Stimulated activated CD8-positive, alpha-beta memory T cell treated with anti-CD3 and anti-CD28 coated beads, Interleukin-15, amount 100 ng/mL, for 4 hours (primary cell): Measurements from ENCODE around the gene DDX3Y.

ENCODE experiments used
- DNase-seq, 2 donors: peaks; one replicate each; pipeline ENCODE4 v3.0.0-alpha.2; 2020; ENCODE audit warnings: low read depth in 2 of 2

Gene DDX3Y

DNA sequence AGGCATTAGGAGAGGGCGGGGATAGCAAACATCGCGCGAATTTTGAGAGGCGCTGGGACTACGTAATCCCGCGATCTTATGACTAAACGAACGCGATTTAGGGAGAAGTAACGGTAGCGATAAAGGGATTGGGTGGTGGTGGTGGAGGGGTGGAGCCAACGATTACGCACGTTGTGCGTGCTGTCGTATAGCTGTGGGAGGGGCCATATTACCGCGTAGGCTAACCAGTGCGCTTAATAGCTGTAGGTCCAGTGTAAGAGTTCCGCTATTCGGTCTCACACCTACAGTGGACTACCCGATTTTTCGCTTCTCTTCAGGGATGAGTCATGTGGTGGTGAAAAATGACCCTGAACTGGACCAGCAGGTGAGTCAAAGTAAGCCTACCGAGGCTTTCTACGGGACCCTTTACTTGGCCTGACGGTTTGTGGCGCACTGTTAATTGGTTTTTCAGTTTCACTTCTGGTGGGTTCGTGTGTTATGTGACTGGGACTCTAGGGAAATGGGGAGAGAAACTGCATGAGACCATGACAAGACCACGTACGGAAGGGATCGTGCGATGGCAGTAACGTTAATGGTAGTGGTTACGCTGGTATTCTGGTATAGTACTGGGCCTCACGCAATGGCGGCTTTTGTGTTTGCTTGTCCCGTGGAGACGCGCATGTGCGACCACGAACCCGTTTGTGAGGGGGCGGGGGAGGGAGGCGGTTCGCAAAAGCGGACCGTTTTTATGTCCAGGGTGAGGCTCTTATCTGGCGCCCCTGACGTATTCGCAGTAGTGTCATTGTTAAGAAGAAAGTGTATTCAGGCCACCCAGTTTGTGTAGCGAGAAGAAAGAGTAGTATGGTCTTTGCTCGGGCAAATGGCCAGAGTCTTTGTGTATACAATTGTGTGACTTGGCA lies at the start of gene DDX3Y:
DDX3Y (plus strand) TSS at position 251 of the 899 bp plus-strand sequence; CDS start at position 320, 69 bp downstream.
- DNase-seq, result peak in 1 of 2 donors; percentile 70

DNA sequence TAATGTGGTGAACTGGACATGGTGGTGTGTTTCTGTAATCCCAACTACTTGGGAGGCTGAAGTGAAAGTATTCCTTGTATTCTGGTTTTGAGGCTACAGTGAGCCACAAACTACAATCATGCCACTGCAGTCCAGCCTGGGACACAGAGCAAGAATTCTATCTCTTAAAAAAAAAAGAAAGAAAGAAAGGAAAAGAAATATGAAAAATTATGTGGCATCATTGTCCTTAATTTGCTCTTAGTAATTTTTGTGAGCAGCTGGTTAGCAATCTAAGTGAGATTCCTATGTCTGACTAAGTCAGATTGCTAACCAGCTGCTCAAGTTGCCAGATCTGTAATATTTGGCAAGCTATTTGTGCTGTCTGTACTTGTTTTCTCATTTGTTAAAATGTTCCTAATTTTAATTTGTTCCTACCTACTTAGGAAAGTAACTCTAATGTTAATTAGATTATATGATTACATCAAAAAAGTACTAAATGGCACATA lies 48.8 kb upstream of the DDX3Y start:
- DNase-seq, result no peak

DNA sequence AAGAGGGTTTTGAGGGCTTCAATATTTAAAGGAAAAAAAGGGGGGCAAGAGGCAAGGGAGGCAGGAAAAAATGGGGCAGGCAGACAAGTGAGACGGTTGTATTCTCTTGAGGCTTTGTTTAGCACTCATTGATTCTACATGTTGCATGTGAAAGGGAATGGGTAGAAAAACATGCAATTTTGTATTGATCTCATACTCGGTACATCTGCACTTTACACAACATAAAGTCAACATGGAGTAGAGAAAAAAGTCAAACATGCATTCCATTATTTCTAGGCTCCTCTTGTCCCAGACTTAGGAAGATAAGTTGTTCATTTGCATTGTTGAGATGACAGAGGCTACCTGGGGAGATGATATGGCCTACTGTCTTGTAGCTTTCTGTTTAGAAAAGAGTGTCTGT lies 36.7 kb upstream of the DDX3Y start:
- no peak for DNase-seq

DNA sequence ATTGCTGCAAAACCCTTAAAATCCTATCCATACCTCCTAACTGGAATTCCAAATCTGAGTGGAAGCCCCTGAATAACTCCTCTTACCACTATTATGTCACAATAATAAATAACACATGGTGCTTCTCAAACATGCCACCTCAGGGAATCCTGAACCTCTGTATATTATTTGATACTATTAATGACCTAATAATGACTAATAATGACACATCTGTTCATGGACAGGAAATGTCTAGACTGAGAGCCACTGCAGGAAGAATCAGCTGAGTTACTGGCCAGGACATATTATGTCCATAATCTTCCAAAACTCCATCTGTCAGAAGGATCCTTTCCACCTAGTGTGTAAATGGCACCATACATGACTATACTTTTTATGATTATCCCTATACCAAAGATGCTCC lies 7.7 kb upstream of the DDX3Y start:
- DNase-seq, result no peak

DNA sequence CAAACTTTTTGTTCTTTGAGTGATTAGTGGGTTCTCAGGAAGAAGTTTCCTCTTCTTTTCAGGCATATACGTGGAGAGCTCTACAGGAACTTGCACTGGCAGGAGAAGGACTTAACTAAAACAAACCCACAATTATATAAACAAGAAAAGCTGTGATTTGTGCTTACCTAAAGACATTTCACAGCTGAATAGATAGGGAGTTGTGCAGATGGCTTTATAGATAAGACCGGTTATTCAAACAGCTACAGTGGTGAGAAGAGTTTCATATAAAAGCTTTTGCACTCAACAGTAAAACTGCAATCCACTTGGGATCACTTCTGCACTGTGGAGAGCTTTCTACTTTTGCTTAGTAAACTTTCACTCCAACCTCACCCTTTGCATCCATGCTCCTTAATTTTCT lies 6.1 kb upstream of the DDX3Y start:
- DNase-seq, result no peak

GRCh38 chrY:12905517-12905872 lies 827 bp downstream of the DDX3Y start:
- DNase-seq, result peak in 1 of 2 donors; percentile 49

- no peak for DNase-seq
Observed at GRCh38 chrY:12905895-12906294, 1.2 kb downstream of the DDX3Y start.

GRCh38 chrY:12913541-12913940 lies 8.9 kb downstream of the DDX3Y start:
- DNase-seq, result no peak

DNA sequence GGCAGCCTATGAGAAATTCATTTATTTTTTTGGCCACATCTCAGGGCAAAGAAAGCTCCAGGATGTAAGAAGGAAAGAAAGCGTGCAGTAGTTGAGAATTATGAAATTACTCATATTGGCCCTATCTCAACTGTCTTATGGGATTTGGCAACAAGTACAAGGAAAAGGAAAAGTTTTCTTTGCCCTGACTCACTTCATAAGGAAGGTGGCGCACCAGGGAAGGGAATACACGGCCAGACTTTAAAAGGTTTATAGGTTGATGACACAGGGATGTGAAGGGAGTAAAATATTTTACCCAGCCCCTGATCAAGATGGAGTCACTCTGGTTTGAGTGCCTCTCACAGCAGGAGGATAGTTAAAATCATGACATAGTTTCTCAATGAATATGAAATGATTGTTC lies 23.4 kb downstream of the DDX3Y start:
- no peak for DNase-seq

DNA sequence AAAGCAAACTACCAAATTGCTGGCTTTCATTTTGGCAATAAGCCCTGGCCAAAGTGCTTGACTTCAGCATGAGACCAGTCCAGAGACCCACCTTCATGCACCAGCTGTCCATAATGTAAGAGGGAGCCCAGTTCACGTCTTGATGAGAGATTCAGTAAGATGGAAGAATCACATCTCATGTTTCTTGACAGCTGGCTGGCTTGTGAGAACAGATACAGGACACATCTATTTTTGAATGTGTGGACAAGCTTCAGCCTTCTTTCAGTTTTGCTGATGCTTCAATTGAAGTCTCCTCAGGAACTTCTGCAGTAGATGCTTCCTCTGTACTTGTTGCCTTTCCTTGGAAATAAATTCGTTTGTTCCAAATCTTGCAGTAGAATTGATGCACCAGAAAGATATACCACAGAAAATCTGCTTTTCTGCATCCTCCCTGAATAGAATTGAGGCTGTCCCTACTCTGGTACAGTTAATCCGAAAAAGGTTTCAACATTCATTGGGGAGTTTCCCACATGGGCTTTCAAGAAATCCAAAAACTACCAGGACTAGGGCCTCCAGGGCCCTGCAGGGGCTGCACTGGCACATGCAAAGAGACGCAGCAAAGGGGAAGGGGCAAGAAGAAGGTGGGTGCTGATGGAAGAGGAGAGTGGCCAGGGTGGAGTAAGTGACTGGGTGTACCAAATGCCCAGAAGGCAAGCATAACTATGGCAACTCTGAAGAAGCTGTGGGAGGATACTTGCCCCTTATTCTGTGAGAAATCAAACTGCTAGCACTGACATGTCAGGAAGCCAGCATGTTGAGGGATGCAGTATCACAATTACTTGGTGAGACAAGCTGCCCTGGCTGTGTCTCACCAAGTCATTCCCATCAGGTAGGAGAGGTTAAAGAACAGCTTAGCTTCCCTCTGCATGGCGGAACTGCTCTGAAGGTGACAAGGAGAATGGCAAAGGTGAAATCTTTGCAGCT lies 37.3 kb downstream of the DDX3Y start:
- DNase-seq, result no peak
